HG03457 (cell line): ENCODE results near the gene DOCK2.

Experiments
- ATAC-seq: cut with Tn5 transposase; IDR thresholded peaks from one replicate; pipeline ENCODE4 v1.9.1; 2021; ENCODE audit warnings: moderate number of reproducible peaks; ENCODE audit not compliant: unreplicated experiment

The DOCK2 gene

GRCh38 chr5:169889572-169889971 lies 252.5 kb downstream of the DOCK2 start:
- no peak for ATAC-seq

DNA sequence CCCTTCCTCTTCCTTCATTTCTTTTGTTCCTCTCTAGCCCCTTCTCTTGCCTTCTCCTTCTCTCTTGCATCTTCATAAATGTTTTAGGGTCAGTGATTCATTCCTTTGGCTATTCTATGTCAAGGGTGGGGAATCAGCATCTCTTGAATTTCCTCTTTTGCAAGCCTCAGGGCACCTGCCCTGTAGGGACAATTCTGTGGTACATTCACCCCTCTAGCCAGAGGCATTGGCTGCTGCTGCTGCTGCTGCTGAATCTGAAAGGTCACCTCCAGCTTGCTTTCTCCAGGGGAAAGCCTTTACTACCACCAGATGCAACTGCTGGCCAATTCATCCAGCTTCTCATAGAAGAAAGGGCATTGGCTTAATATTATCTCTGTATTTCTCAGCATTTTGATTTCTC lies 255.9 kb downstream of the DOCK2 start:
- ATAC-seq = no peak

- no peak for ATAC-seq
Observed at GRCh38 chr5:169893571-169893970, 256.5 kb downstream of the DOCK2 start.

- no peak for ATAC-seq
Observed at GRCh38 chr5:169895926-169896325, 258.9 kb downstream of the DOCK2 start.

GRCh38 chr5:169897481-169897880 lies 260.4 kb downstream of the DOCK2 start:
- ATAC-seq = no peak

DNA sequence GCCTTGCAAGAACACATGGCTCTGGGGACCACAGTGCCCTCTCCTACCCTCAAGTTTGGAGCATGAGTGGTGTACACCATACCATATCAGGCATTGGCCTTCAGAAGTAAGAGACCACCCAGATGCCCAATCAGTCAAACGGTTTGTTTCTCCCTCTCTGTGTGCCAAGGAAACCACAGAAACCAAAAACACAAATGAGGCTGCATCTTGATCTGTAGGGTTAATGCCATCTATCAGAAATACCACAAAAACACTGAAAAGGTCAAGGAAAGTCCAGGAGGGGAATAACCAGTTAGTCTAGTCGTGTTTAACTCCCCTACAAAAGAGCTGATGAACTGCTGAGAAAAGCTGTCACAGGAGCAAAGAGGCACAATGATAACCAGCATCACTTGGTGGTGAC lies 264.8 kb downstream of the DOCK2 start:
- ATAC-seq = no peak

GRCh38 chr5:169904059-169904458 lies 267.0 kb downstream of the DOCK2 start:
- ATAC-seq = no peak

DNA sequence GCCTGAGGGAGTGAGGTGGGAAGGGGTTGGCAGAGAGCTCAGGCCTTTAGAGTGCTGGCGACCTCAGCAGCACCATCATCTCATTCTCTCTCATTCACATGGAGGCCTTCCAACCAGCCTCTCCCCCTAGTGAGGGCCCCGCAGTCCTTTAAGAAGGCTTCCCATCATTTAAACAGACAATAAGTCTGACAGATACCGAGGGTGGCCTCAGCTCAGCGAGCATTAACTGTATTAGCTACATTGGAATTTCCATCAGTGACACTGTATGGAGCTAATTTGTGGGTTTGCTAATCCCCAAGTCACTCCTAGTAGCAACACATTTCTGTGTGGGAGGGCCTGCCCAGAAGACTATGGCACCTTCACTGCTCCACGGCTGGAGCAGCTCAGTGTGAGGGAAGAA lies 267.4 kb downstream of the DOCK2 start:
- ATAC-seq = no peak

DNA sequence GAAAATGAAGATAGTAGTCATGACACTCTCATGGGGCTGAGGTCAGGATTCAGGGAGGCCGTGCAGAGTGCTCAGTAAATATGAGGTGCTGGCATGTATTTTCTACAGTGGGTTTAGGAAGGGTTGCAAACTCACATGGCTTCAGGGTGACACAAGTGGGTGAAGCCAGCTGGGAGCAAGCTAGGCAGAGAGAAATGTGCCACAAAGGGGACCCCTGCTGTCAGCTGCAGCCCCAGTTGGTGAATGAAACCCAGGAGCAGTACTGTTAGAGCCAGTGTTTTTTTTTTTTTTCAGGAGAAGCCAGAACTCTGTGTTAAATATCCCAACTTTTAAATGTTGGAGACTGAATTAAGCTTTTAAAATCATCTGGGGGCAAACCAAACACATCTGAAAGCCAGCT lies 267.9 kb downstream of the DOCK2 start:
- no peak for ATAC-seq

DNA sequence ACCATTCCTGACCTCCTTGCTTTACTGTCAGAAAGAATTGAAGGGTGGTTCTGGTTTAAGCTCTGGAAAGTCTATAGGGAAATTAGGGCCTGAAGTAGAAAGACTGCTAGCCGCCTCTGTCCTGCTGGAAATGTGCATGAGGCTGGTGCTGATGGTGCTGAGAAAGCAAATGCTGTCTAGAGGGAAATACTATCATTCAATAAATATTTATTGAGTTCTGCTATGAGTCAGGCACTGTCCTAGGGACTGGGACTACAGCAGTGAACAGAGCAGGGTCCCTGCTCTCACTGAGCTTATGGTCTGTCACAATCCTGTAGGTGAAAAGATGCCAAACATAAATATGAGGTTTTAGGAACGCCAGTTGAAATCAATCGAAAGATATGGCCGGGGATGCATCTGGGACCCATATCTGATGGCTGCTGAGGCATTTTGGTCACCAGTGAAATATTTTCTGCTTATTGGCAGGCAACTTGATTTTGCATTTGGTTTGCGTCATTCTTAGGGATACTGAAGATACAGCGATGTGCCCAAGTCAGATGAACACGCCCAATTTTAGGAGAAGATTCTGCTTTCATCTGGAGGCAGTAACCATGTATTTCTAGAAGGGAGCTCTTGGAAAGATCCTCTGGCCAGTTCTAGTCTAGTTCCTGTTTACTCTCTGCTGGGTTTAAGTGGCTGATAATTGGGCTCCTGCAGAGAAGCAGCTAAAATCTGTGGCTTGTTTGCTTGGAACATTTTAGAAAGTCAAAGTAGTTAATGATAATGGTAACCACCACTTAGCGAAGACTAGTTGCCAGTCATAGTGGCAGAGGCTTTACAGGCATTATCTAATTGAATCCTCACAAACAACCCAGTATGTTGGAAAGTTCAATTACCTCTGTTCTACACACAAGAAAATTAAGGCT lies 269.9 kb downstream of the DOCK2 start:
- ATAC-seq = no peak

DNA sequence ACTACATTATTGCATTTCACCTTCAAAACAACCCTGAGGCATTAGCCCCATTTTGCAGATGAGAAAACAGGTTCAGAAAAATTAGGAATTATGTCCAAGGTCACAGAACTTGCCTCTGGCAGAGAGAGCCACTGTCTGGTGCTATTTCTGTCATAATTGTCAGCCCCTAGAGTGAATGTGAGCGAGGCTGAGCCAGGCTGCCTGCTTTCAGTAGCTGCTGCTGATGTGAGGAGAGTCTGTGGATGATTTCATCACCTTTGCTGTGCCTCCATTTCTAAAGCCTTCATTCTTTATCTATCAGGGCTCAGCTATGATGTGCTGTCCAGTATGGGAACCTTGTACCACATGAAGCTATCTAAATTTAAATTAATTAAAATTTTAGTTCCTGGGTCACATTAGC lies 271.8 kb downstream of the DOCK2 start:
- no peak for ATAC-seq

- no peak for ATAC-seq
Observed at GRCh38 chr5:169909945-169910344, 272.9 kb downstream of the DOCK2 start.

- ATAC-seq = no peak
Observed at GRCh38 chr5:169910393-169910792, 273.3 kb downstream of the DOCK2 start.

DNA sequence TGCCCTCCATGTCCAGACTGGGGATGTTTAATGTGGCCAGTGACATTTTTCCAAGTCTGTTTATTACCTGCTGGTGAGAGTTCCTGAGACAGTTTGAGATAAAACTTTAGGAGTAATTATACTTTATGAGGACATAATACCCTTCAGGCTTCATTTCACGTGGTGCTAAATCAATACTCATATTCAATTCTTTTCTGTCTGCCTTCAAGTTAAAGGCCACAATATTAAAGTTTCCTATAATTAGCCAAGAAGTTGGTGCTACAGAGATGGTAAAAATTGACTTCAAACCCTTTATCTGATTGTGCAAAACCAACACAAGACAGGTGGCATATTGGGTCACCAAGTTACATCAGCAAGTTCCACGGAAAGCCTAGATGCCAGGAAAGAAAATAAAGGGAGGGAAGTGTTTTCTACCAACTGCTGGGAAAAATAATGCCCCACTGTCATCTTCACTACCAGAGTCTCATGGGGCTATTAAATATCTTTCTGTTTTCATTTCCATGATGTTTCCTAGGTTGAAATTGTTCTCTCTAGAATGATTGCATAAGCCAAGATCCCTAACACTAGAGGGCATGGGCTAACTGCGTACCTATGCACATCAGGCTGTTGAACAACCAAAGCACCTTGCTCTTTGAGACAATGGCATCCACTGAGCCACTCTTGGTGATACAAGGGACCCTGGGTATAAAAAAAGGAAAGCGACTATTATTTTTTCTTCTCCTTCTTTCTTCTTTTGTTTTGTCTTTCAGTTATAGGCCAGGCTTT lies 274.6 kb downstream of the DOCK2 start:
- no peak for ATAC-seq

DNA sequence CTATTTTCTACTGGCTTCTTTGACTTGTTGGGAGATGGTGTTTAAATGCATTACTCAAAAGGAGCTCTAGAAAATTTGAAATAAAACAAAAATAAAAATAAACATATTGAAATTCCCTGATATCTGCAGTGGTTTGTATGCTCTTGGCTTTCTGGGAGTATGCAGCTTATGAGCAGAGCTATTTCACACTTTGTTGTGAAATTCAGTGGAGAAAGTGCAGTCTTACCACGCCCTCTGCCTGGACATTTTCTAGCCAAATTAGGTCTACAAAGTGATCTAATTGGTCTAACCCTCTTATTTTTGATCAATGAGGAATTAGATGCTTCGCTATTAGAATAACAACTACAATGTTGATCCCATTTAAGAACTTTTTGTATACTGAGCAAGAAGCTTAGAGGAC lies 276.4 kb downstream of the DOCK2 start:
- no peak for ATAC-seq

GRCh38 chr5:169914766-169915165 lies 277.7 kb downstream of the DOCK2 start:
- ATAC-seq = no peak

GRCh38 chr5:169917500-169917899 lies 280.4 kb downstream of the DOCK2 start:
- ATAC-seq = no peak

DNA sequence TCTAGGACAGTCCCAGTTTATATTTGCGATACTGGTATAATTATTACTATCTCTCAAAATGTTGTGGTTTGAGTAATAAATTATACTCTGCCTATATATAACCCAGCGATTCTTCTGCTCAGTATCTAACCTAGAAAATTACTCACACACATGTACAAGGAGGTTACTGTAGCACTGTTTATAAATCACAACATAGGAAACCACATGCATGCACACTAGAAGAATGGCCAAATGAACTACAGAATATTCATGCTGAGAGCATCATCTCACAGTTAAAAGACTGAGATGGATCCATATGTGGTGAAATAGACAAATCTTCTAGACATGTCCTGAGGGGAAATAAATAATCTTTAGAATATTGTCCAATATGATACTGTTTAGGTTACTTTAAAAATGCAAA lies 281.2 kb downstream of the DOCK2 start:
- no peak for ATAC-seq

GRCh38 chr5:169920474-169920873 lies 283.4 kb downstream of the DOCK2 start:
- ATAC-seq = no peak

GRCh38 chr5:169921384-169921783 lies 284.3 kb downstream of the DOCK2 start:
- ATAC-seq = no peak

- no peak for ATAC-seq
Observed at GRCh38 chr5:169921949-169922348, 284.9 kb downstream of the DOCK2 start.

DNA sequence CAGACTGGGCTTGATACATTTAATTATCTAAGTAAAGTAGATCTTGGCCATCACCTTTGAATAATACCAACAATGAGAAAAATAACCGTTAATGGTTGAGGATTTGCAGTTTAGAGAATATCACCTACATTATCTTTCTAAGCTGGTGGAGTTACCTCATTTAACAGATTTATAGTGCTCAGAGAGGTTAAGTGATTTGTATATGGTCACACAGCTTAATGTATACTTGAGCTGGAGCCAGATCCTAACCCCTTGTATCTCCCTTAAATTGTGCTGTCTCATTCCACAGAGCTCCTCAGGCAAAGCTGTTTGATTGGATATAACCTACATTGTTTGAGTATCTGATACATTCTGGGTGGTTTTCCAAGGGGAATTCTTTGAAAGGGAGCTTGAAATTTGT lies 285.4 kb downstream of the DOCK2 start:
- ATAC-seq = no peak
